ENCODE measurements around the gene TMCO4. TPM values are rescaled to one million over a fixed set of nuclear protein-coding genes. Genes with fewer than 3 reads are reported as not detected.

TMCO4 gene
- total and polyA plus RNA-seq, 3 experiments from 2014 or later = 16.5 to 18.2 (median 16.6) TPM

- Histone ChIP-seq H3K27me3 (ENCODE audit: insufficient read depth, low read length, poor library complexity, severe bottlenecking) (no peaks in the 10 kb centered on the region), H3K27ac (ENCODE audit: low read depth, low read length) (no peak overlapping the region), H3K4me1 (ENCODE audit: insufficient read depth, low read length) (peaks cover 15% of the 10 kb centered on the region), H3K4me3 (ENCODE audit: low read length) (no peak overlapping the region), H3K36me3 (ENCODE audit: insufficient read depth, low read length) (no peaks in the 10 kb centered on the region), H3K9me3 (ENCODE audit: low read length) (no peaks in the 10 kb centered on the region)
- Mint-ChIP-seq H3K27ac (no peak overlapping the region), H3K4me1 (peaks cover 0 to 16% (median 9%) of the 10 kb centered on the region in 3 donors), H3K27me3 (peaks cover 0 to 1% of the 10 kb centered on the region in 2 donors), H3K4me3 (no peak overlapping the region), H3K36me3 (peaks cover 0 to 13% (median 7%) of the 10 kb centered on the region in 3 donors), H3K9me3 (no peaks in the 10 kb centered on the region)
- ChIA-PET POLR2A (no interaction called here), CTCF (interaction anchor here (1.3 kb wide), 1 partner anchor 20 kb away, joined by 5 read pairs; no protein-coding TSS in a partner anchor)
- no peak for DNase-seq
Measured at GRCh38 chr1:19682257-19682656, 117.5 kb downstream of the TMCO4 start.

- Mint-ChIP-seq H3K27ac (peak overlapping the region in 1 of 8 donors; percentile 41), H3K4me3 (no peak overlapping the region), H3K27me3 (peaks cover 2 to 4% of the 10 kb centered on the region in 2 donors), H3K9me3 (no peaks in the 10 kb centered on the region), H3K36me3 (peaks cover 0 to 7% (median 6%) of the 10 kb centered on the region in 3 donors), H3K4me1 (peaks cover 0 to 8% (median 0%) of the 10 kb centered on the region in 3 donors)
- no peak overlapping the region for H3K27ac ChIP-seq (ENCODE audit: low read depth, low read length)
- H3K27me3 ChIP-seq (ENCODE audit: insufficient read depth, low read length, poor library complexity, severe bottlenecking) = no peaks in the 10 kb centered on the region
- no peaks in the 10 kb centered on the region for H3K36me3 ChIP-seq (ENCODE audit: insufficient read depth, low read length)
- DNase-seq = no peak
- POLR2A ChIA-PET = no interaction called here
- no peak overlapping the region for H3K4me3 ChIP-seq (ENCODE audit: low read length)
- no peaks in the 10 kb centered on the region for H3K9me3 ChIP-seq (ENCODE audit: low read length)
- no peaks in the 10 kb centered on the region for H3K4me1 ChIP-seq (ENCODE audit: insufficient read depth, low read length)
- CTCF ChIA-PET = interaction anchor here (1.1 to 1.5 kb wide), 2 partner anchors 18 to 23 kb away, joined by 3 to 7 read pairs; no protein-coding TSS in a partner anchor
Measured at GRCh38 chr1:19680644-19681043, 119.1 kb downstream of the TMCO4 start.

GRCh38 chr1:19679691-19680090 is 120.0 kb downstream of the TMCO4 start:
- Mint-ChIP-seq H3K27ac (peak overlapping the region in 1 of 8 donors; percentile 23), H3K36me3 (peaks cover 0 to 7% (median 6%) of the 10 kb centered on the region in 3 donors), H3K4me1 (peaks cover 0 to 8% (median 0%) of the 10 kb centered on the region in 3 donors), H3K4me3 (no peak overlapping the region), H3K27me3 (peaks cover 8 to 11% of the 10 kb centered on the region in 2 donors), H3K9me3 (no peaks in the 10 kb centered on the region)
- Histone ChIP-seq H3K27ac (ENCODE audit: low read depth, low read length) (no peak overlapping the region), H3K36me3 (ENCODE audit: insufficient read depth, low read length) (no peaks in the 10 kb centered on the region), H3K4me1 (ENCODE audit: insufficient read depth, low read length) (no peaks in the 10 kb centered on the region), H3K27me3 (ENCODE audit: insufficient read depth, low read length, poor library complexity, severe bottlenecking) (no peaks in the 10 kb centered on the region), H3K9me3 (ENCODE audit: low read length) (no peaks in the 10 kb centered on the region), H3K4me3 (ENCODE audit: low read length) (no peak overlapping the region)
- ChIA-PET POLR2A (no interaction called here), CTCF (no interaction called here)
- DNase-seq = no peak

GRCh38 chr1:19678931-19679453 is 120.7 kb downstream of the TMCO4 start:
- Histone ChIP-seq H3K36me3 (ENCODE audit: insufficient read depth, low read length) (no peaks in the 10 kb centered on the region), H3K27me3 (ENCODE audit: insufficient read depth, low read length, poor library complexity, severe bottlenecking) (no peaks in the 10 kb centered on the region), H3K9me3 (ENCODE audit: low read length) (no peaks in the 10 kb centered on the region), H3K4me1 (ENCODE audit: insufficient read depth, low read length) (no peaks in the 10 kb centered on the region), H3K27ac (ENCODE audit: low read depth, low read length) (no peak overlapping the region), H3K4me3 (ENCODE audit: low read length) (no peak overlapping the region)
- Mint-ChIP-seq H3K27ac (no peak overlapping the region), H3K9me3 (no peaks in the 10 kb centered on the region), H3K27me3 (peaks cover 13% of the 10 kb centered on the region in 2 donors), H3K4me3 (no peak overlapping the region), H3K4me1 (peaks cover 0 to 8% (median 0%) of the 10 kb centered on the region in 3 donors), H3K36me3 (peaks cover 0 to 7% (median 6%) of the 10 kb centered on the region in 3 donors)
- ChIA-PET POLR2A (no interaction called here), CTCF (no interaction called here)
- DNase-seq = no peak

GRCh38 chr1:19678493-19678892 is 121.2 kb downstream of the TMCO4 start:
- Histone ChIP-seq H3K9me3 (ENCODE audit: low read length) (no peaks in the 10 kb centered on the region), H3K4me3 (ENCODE audit: low read length) (no peak overlapping the region), H3K4me1 (ENCODE audit: insufficient read depth, low read length) (no peaks in the 10 kb centered on the region), H3K36me3 (ENCODE audit: insufficient read depth, low read length) (no peaks in the 10 kb centered on the region), H3K27ac (ENCODE audit: low read depth, low read length) (no peak overlapping the region), H3K27me3 (ENCODE audit: insufficient read depth, low read length, poor library complexity, severe bottlenecking) (no peaks in the 10 kb centered on the region)
- no peak for DNase-seq
- Mint-ChIP-seq H3K27me3 (peaks cover 13% of the 10 kb centered on the region in 2 donors), H3K9me3 (no peaks in the 10 kb centered on the region), H3K4me3 (no peak overlapping the region), H3K4me1 (peaks cover 0 to 8% (median 0%) of the 10 kb centered on the region in 3 donors), H3K27ac (no peak overlapping the region), H3K36me3 (peaks cover 0 to 7% (median 6%) of the 10 kb centered on the region in 3 donors)
- ChIA-PET POLR2A (no interaction called here), CTCF (interaction anchor here (3.3 kb wide), 1 partner anchor 18 kb away, joined by 17 read pairs; no protein-coding TSS in a partner anchor)

GRCh38 chr1:19676438-19676922 is 123.2 kb downstream of the TMCO4 start:
- H3K27me3 Mint-ChIP-seq = peaks cover 13 to 19% of the 10 kb centered on the region in 2 donors
- peaks cover 0 to 8% (median 0%) of the 10 kb centered on the region in 3 donors for H3K4me1 Mint-ChIP-seq
- Histone ChIP-seq H3K4me3 (ENCODE audit: low read length) (no peak overlapping the region), H3K9me3 (ENCODE audit: low read length) (no peaks in the 10 kb centered on the region), H3K36me3 (ENCODE audit: insufficient read depth, low read length) (no peaks in the 10 kb centered on the region), H3K4me1 (ENCODE audit: insufficient read depth, low read length) (no peaks in the 10 kb centered on the region), H3K27me3 (ENCODE audit: insufficient read depth, low read length, poor library complexity, severe bottlenecking) (no peaks in the 10 kb centered on the region), H3K27ac (ENCODE audit: low read depth, low read length) (no peak overlapping the region)
- DNase-seq = no peak
- H3K9me3 Mint-ChIP-seq = no peaks in the 10 kb centered on the region
- H3K27ac Mint-ChIP-seq = peak overlapping the region in 2 of 8 donors; percentile 69 to 88
- CTCF ChIA-PET = interaction anchor here (2.0 to 3.3 kb wide), 2 partner anchors 16 to 28 kb away, joined by 6 to 17 read pairs; no protein-coding TSS in a partner anchor
- POLR2A ChIA-PET = no interaction called here
- H3K36me3 Mint-ChIP-seq = peaks cover 0 to 2% (median 0%) of the 10 kb centered on the region in 3 donors
- H3K4me3 Mint-ChIP-seq = no peak overlapping the region

GRCh38 chr1:19675797-19676196 is 123.9 kb downstream of the TMCO4 start:
- no peaks in the 10 kb centered on the region for H3K27me3 ChIP-seq (ENCODE audit: insufficient read depth, low read length, poor library complexity, severe bottlenecking)
- H3K27ac ChIP-seq (ENCODE audit: low read depth, low read length) = no peak overlapping the region
- H3K4me1 ChIP-seq (ENCODE audit: insufficient read depth, low read length) = no peaks in the 10 kb centered on the region
- CTCF ChIA-PET = interaction anchor here (2.0 to 3.3 kb wide), 2 partner anchors 15 to 29 kb away, joined by 6 to 17 read pairs; no protein-coding TSS in a partner anchor
- Mint-ChIP-seq H3K27ac (no peak overlapping the region), H3K9me3 (no peaks in the 10 kb centered on the region), H3K4me3 (no peak overlapping the region), H3K4me1 (peaks cover 0 to 8% (median 0%) of the 10 kb centered on the region in 3 donors), H3K27me3 (peaks cover 13 to 19% of the 10 kb centered on the region in 2 donors), H3K36me3 (peaks cover 0 to 2% (median 0%) of the 10 kb centered on the region in 3 donors)
- POLR2A ChIA-PET = no interaction called here
- no peaks in the 10 kb centered on the region for H3K36me3 ChIP-seq (ENCODE audit: insufficient read depth, low read length)
- H3K4me3 ChIP-seq (ENCODE audit: low read length) = no peak overlapping the region
- H3K9me3 ChIP-seq (ENCODE audit: low read length) = no peaks in the 10 kb centered on the region
- no peak for DNase-seq

GRCh38 chr1:19672237-19672636 is 127.5 kb downstream of the TMCO4 start:
- Histone ChIP-seq H3K27ac (ENCODE audit: low read depth, low read length) (no peak overlapping the region), H3K4me3 (ENCODE audit: low read length) (no peak overlapping the region), H3K27me3 (ENCODE audit: insufficient read depth, low read length, poor library complexity, severe bottlenecking) (no peaks in the 10 kb centered on the region), H3K4me1 (ENCODE audit: insufficient read depth, low read length) (no peaks in the 10 kb centered on the region), H3K36me3 (ENCODE audit: insufficient read depth, low read length) (no peaks in the 10 kb centered on the region), H3K9me3 (ENCODE audit: low read length) (no peaks in the 10 kb centered on the region)
- H3K27ac Mint-ChIP-seq = no peak overlapping the region
- ChIA-PET CTCF (interaction anchor here (1.2 to 2.5 kb wide), 2 partner anchors 10 to 32 kb away, joined by 6 to 10 read pairs; no protein-coding TSS in a partner anchor), POLR2A (no interaction called here)
- peaks cover 19 to 25% of the 10 kb centered on the region in 2 donors for H3K27me3 Mint-ChIP-seq
- H3K4me3 Mint-ChIP-seq = no peak overlapping the region
- no peaks in the 10 kb centered on the region for H3K36me3 Mint-ChIP-seq
- H3K4me1 Mint-ChIP-seq = peaks cover 0 to 26% (median 0%) of the 10 kb centered on the region in 3 donors
- no peaks in the 10 kb centered on the region for H3K9me3 Mint-ChIP-seq
- DNase-seq = no peak
